NCI-H2196 treated with DMSO at 0.1 percent for 48 hours (cell line): ENCODE data around the gene CDCP2.

Experiments
- DNase-seq: peaks from one replicate; lab custom pipeline; 2025; ENCODE audit not compliant: unreplicated experiment; lab: John Stamatoyannopoulos, UW

CDCP2 gene

GRCh38 chr1:54137534-54138061 is 15.2 kb downstream of the CDCP2 start:
- DNase-seq = no peak

DNA sequence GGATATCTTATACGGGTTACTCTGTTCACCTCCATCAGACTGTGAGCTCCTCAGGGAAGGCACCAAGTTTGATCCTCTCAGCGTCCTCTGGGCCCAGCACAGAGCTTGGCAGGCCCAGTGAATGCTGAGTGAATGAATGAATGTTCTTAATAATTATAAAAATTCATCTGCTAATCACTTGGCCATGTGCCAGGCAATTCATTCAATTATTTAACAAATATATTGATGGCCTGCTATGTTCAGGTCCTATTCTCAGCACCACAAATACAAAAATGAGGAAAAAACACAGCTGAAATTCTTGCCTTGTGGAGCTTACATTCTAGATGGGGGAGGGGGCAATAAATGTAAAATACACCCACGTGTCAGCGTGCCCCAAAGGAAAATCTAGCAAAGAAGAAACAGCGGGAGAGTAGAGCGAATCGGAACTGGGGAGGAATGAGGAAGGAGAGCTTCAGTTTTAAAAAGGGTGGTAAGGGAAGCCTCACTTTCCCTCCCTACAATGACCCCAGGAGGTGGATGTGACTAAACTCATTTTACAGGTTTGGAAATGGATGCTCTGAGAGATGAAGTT is 15.8 kb downstream of the CDCP2 start:
- DNase-seq = no peak

DNA sequence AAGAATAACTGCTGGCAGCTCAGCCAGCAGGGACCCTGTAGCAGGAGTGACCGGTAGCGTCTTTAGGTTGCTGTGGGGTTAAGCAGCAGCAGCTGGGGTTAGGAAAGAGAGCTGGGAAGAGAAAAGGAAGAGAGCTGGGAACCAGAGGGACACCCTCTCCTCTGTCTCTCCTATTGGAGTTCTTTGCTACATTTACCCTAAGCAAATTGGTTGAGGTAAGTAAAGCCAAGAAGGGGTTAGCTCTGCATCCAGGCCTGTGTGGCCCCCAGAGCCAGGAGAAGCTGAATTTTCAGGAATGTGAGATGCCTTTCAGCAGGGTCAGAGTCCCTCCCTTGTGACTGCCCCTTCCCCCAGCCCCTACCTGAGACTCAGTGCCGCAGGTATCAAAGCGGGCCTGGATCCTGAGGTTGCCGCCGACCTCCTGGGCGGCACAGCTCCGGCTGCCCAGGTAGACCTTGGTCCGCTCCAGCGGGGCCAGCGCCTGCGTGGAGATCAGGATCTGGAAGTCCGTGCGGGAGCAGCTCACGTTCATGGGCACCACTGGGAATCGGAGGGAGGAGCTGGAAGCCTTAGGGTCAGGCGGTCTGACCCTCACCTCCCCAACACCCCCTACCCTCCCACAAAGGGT is 16.4 kb downstream of the CDCP2 start:
- no peak for DNase-seq

GRCh38 chr1:54135436-54136120 is 17.2 kb downstream of the CDCP2 start:
- no peak for DNase-seq

DNA sequence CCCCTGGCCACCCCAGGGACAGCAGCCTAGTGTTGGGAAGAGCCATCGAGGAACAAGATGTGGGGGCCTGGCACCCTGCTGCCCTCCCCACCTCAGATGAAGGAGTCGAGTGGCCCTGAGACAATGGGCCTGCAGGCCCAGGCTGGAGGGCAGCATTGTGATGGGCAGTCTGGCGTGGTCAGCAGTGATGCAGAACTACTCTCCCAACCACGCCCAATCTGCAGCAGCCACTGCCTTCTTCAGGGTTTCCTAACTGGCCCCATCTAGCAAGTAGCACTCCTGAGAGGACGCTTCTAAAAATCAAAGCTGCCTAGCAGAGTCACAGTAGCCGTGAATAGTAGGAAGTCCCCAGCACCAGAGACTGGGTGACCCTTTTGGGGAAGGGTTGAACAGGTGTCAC is 18.5 kb downstream of the CDCP2 start:
- no peak for DNase-seq

- no peak for DNase-seq
Observed at GRCh38 chr1:54132495-54132894, 20.3 kb downstream of the CDCP2 start.

DNA sequence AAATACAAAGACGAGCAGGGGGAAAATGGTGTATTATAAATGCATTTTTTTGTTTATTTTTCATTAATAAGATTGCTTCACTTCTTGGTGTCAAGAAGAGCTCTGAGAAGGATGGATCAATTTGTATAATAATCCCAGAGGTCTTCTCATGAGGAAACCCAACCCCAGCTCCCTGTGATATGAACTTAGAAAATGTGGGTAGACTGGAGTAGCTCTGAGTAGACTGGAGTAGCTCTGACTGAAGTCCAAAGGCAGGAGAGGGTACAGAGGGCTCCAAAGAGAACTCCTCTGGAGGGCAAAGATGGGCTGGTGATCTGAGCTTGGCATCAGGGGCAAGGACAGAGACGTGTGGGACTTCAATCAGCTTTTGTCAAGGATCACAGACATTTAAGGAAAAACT is 21.4 kb downstream of the CDCP2 start:
- no peak for DNase-seq

GRCh38 chr1:54129858-54130257 is 22.9 kb downstream of the CDCP2 start:
- no peak for DNase-seq

GRCh38 chr1:54127594-54128300 is 25.1 kb downstream of the CDCP2 start:
- DNase-seq = no peak

DNA sequence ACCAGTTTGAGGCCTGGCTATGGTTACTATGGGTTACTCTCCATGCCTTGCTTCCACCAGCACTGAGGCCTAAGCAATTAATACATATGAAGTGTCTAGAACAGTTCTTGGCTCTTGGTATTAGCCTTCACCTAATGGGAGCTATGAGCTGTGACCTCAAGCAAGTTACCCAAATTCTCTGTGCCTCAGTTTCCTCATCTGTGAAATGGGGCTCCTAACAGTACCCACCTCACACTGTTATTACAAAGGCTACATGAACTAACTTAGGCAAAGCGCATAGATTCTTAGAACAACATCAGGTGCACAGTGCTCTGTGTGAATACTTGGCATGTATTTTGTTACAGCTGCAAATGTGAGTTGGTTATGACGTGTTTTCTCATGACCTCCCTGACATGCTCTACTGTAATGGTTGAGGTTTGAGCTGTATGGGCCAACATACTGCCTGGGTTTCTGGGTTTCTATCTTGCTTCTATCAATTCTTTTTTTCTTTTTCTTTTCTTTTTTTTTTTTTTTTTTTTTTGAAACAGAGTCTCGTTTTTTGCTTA is 26.5 kb downstream of the CDCP2 start:
- no peak for DNase-seq

- DNase-seq = no peak
Observed at GRCh38 chr1:54125386-54126070, 27.3 kb downstream of the CDCP2 start.

DNA sequence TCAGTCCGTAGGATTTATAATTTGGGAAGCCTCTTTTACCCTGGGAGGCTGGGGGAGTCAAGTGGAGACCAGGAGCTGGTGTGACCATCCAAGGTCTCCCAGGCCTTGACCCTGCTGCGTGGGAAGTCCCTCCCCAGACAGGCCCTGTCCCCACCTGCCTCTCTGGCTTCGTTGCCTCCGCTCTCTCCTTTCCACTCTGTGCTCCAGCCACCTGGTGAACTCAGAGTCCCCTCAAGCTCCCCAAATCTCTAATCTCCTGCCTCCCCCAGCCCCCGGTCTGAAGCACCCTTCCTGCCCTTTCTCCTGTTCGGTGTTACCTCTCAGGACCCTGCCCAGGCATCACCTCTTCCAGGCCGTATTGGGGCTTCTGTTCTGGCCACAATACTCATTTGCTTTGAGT is 27.9 kb downstream of the CDCP2 start:
- DNase-seq = no peak

DNA sequence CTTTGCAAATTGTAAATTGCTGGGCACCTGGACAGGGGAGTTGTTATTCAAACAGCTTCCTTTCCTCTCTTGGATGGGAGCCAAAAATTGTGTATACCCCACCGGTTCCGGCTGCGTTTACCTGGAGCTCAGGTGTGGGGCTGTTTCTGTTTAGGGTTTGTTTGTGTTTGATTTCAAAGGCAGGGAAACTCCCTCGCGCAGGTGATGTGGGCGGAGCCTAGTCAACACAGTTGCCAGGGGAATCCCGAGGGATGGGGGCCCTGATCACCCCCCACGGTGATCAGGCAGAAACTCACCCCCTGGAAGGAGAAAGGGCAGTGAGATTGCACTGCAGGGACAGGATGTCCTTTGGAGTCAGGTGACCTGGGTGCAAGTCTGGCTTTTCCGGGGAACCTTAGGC is 28.3 kb downstream of the CDCP2 start:
- DNase-seq = peak; percentile 49

- DNase-seq = no peak
Observed at GRCh38 chr1:54122992-54123391, 29.8 kb downstream of the CDCP2 start.

DNA sequence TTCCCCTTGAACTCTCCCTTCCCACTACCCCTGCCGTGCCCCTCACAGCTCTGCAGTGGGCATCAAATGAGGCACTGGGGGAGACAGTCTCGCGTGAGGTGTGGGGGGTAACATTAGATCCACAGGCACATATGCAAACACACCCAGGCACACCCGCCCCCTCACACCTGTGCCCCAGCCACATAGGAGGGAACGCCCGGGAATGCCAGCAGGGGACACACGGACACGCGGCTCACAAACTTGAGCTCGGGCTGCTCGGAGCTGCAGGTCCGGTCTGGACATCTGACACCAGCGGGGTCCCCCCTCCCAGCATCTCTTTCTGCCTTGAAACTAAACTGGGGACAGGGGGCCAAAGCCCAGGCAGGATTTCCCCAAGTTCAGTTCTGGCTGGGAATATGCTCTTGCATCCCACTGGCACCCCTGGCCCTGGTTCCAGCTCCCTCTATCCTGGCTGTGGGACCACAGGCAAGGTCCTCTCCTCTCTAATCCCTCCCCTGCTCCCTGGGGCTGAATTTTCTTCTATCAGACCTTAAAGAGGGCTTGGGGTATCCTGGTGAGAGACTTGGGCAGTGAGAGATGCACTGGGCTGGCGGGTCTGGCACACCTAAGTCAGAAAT is 30.6 kb downstream of the CDCP2 start:
- no peak for DNase-seq

- no peak for DNase-seq
Observed at GRCh38 chr1:54121482-54122134, 31.2 kb downstream of the CDCP2 start.

- no peak for DNase-seq
Observed at GRCh38 chr1:54120698-54121481, 31.9 kb downstream of the CDCP2 start.

GRCh38 chr1:54120018-54120697 is 32.6 kb downstream of the CDCP2 start:
- no peak for DNase-seq

DNA sequence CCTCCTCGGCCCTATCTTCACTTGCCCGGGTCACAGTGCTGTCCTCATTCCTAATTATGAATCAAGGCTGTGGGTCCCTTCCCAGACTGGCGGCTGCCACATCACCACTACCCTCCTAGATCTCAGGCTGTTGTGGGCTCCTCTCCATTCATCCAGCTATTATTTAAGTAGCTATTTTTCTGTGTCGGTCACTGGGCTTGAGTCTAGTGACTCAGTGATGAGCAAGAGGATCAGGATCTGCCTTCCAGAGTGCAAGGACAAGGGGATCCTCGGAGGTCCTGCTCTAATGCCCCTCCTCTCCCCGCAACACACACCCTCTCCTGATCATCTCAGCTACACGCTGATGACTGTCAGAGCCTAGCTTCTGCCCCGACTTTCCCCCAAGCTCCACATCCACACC is 34.1 kb downstream of the CDCP2 start:
- no peak for DNase-seq
